ENCODE measurements around the gene TEFM.
"Not testable (repeated sequence)": the region's sequence is repeated elsewhere in the genome, so short reads cannot be mapped to it uniquely, and the experiment has no call there.

The TEFM gene

GRCh38 chr17:30942308-30943079 lies 36.5 kb upstream of the TEFM start:
- Histone ChIP-seq H3K9me3 (ENCODE audit: insufficient read depth, low read length) (no peaks in the 10 kb centered on the region), H3K36me3 (ENCODE audit: low read length) (no peaks in the 10 kb centered on the region), H3K79me2 (ENCODE audit: insufficient read depth, low read length) (no peaks in the 10 kb centered on the region), H3K4me2 (ENCODE audit: low read depth, low read length, poor library complexity, severe bottlenecking) (no peak overlapping the region), H3K9me2 (replicated peaks; ENCODE audit: insufficient read depth, low read length) (no peaks in the 10 kb centered on the region), H4K20me1 (ENCODE audit: low read depth, low read length) (no peaks in the 10 kb centered on the region), H2AFZ (ENCODE audit: low read depth, low read length, severe bottlenecking) (no peak overlapping the region), H3K9ac (ENCODE audit: low read length) (no peak overlapping the region), H3K27me3 (ENCODE audit: low read length) (no peaks in the 10 kb centered on the region), H3K27ac (ENCODE audit: low read depth, low read length) (no peak overlapping the region), H3K4me3 (ENCODE audit: insufficient read depth, low read length, poor library complexity, severe bottlenecking) (no peak overlapping the region), H3F3A (ENCODE audit: insufficient read depth) (no peaks in the 10 kb centered on the region)
- TF ChIP-seq EZH2phosphoT487 (conservative IDR thresholded peaks at IDR 0.05; ENCODE audit: low read length) (no peak), CTCF (IDR thresholded peaks at IDR 0.05; ENCODE audit: insufficient read depth, low read length, poor library complexity, severe bottlenecking) (no peak)

GRCh38 chr17:30939051-30939689 lies 33.1 kb upstream of the TEFM start:
- Histone ChIP-seq H4K20me1 (ENCODE audit: low read depth, low read length) (no peaks in the 10 kb centered on the region), H3K9me2 (replicated peaks; ENCODE audit: insufficient read depth, low read length) (no peaks in the 10 kb centered on the region), H3F3A (ENCODE audit: insufficient read depth) (no peaks in the 10 kb centered on the region), H3K27me3 (ENCODE audit: low read length) (no peaks in the 10 kb centered on the region), H2AFZ (ENCODE audit: low read depth, low read length, severe bottlenecking) (peak overlapping the region; percentile 91), H3K9me3 (ENCODE audit: insufficient read depth, low read length) (no peaks in the 10 kb centered on the region), H3K79me2 (ENCODE audit: insufficient read depth, low read length) (no peaks in the 10 kb centered on the region), H3K27ac (ENCODE audit: low read depth, low read length) (peak overlapping the region; percentile 44; the same call in 1 of the 2 replicates), H3K4me3 (ENCODE audit: insufficient read depth, low read length, poor library complexity, severe bottlenecking) (peak overlapping the region; percentile 19), H3K36me3 (ENCODE audit: low read length) (no peaks in the 10 kb centered on the region), H3K9ac (ENCODE audit: low read length) (peak overlapping the region; percentile 33), H3K4me2 (ENCODE audit: low read depth, low read length, poor library complexity, severe bottlenecking) (peak overlapping the region; percentile 72)
- no peak for TF ChIP-seq CTCF (IDR thresholded peaks at IDR 0.05; ENCODE audit: insufficient read depth, low read length, poor library complexity, severe bottlenecking)
- no peak for TF ChIP-seq EZH2phosphoT487 (conservative IDR thresholded peaks at IDR 0.05; ENCODE audit: low read length)

GRCh38 chr17:30933966-30934365 lies 27.9 kb upstream of the TEFM start:
- H3K9me3 ChIP-seq (ENCODE audit: insufficient read depth, low read length): no peaks in the 10 kb centered on the region
- H4K20me1 ChIP-seq (ENCODE audit: low read depth, low read length): no peaks in the 10 kb centered on the region
- H3K9me2 ChIP-seq (replicated peaks; ENCODE audit: insufficient read depth, low read length): no peaks in the 10 kb centered on the region
- H3K9ac ChIP-seq (ENCODE audit: low read length): no peak overlapping the region
- no peak overlapping the region for H3K4me3 ChIP-seq (ENCODE audit: insufficient read depth, low read length, poor library complexity, severe bottlenecking)
- no peaks in the 10 kb centered on the region for H3F3A ChIP-seq (ENCODE audit: insufficient read depth)
- H3K27ac ChIP-seq (ENCODE audit: low read depth, low read length): no peak overlapping the region
- no peaks in the 10 kb centered on the region for H3K79me2 ChIP-seq (ENCODE audit: insufficient read depth, low read length)
- H3K27me3 ChIP-seq (ENCODE audit: low read length): no peaks in the 10 kb centered on the region
- no peak overlapping the region for H2AFZ ChIP-seq (ENCODE audit: low read depth, low read length, severe bottlenecking)
- TF ChIP-seq EZH2phosphoT487 (conservative IDR thresholded peaks at IDR 0.05; ENCODE audit: low read length) (no peak), CTCF (IDR thresholded peaks at IDR 0.05; ENCODE audit: insufficient read depth, low read length, poor library complexity, severe bottlenecking) (no peak)
- no peak overlapping the region for H3K4me2 ChIP-seq (ENCODE audit: low read depth, low read length, poor library complexity, severe bottlenecking)
- no peaks in the 10 kb centered on the region for H3K36me3 ChIP-seq (ENCODE audit: low read length)

- not testable (repeated sequence) for H3K9me3 ChIP-seq (ENCODE audit: insufficient read depth, low read length); H3K4me3 ChIP-seq (ENCODE audit: insufficient read depth, low read length, poor library complexity, severe bottlenecking); H3K79me2 ChIP-seq (ENCODE audit: insufficient read depth, low read length); H3K27me3 ChIP-seq (ENCODE audit: low read length); H3F3A ChIP-seq (ENCODE audit: insufficient read depth); H3K27ac ChIP-seq (ENCODE audit: low read depth, low read length); H3K4me2 ChIP-seq (ENCODE audit: low read depth, low read length, poor library complexity, severe bottlenecking); H3K36me3 ChIP-seq (ENCODE audit: low read length); H2AFZ ChIP-seq (ENCODE audit: low read depth, low read length, severe bottlenecking); H3K9me2 ChIP-seq (replicated peaks; ENCODE audit: insufficient read depth, low read length); H3K9ac ChIP-seq (ENCODE audit: low read length); H4K20me1 ChIP-seq (ENCODE audit: low read depth, low read length)
Observed at GRCh38 chr17:30931582-30931981, 25.5 kb upstream of the TEFM start.

Data from SU-DHL-6 (cell line).